ENCODE results near the gene CADM1. TPM values are rescaled to one million over a fixed set of nuclear protein-coding genes. Genes with fewer than 3 reads are reported as not detected.
A peak's percentile ranks its signal among the peaks of the same experiment; 100 is the strongest.

The CADM1 gene
- total RNA-seq, 1 experiment from 2014 or later: 6.7 TPM

DNA sequence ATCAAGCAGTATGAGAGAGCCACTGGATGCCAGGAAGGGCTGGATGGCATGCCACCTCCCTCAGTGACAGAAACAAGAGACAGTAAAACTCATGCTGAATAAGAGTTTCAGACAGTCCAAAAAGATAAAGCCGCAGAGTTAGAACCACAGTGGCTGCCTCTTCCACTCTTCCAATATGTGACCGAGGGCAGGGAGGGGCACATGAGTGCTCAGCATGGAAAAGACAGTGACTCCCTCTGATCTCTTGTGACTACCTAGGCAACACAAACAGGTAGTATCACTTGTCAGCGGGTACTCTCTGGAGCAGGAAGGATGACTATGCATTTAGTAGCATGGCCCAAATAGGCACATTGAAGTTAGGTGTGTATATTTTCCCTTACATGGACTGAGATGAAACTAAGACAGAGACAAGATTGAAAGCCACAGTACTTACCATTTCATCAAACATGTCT lies 295.4 kb downstream of the CADM1 start:
- no peak for DNase-seq (ENCODE audit: low spot score)

DNA sequence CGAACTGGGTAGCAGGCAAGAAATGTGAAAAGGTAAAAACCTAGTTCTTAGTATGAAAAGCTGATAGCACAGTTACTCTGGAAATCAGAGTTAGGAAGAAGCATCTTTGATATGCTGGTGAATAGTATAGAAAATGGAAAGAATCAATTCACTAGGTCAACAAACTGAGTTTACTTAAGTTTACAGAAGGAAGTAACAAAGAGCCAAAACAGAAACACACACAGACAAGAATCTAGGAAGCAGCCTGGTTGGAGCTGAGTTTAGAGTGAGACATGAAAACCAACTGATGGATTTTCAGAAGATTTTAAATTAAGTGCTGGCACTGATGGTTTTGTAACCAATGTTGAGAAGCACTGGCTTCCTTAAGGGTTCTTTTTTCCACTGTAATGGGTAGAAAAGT lies 296.3 kb downstream of the CADM1 start:
- no peak for DNase-seq (ENCODE audit: low spot score)

DNA sequence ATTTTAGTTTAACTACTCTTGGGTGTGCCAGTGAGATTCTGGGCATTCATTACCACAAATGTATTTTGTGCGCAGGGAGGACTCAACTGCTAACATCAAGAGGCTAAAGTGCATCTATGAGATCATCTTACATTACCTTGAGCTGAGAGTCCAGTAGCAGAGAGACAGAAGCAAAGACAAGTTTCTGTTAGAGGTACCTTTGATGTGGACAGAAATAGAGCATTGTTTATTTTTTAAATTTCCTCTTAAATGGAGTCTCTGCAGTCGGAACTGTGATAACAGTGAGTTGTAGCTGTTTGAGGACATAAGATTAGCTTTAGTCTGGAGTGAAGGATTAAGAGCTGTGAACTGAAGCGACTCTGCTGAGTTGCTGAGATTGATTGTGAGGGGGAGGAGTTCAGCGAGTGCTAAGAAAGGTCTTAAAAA lies 297.0 kb downstream of the CADM1 start:
- DNase-seq (ENCODE audit: low spot score): no peak

DNA sequence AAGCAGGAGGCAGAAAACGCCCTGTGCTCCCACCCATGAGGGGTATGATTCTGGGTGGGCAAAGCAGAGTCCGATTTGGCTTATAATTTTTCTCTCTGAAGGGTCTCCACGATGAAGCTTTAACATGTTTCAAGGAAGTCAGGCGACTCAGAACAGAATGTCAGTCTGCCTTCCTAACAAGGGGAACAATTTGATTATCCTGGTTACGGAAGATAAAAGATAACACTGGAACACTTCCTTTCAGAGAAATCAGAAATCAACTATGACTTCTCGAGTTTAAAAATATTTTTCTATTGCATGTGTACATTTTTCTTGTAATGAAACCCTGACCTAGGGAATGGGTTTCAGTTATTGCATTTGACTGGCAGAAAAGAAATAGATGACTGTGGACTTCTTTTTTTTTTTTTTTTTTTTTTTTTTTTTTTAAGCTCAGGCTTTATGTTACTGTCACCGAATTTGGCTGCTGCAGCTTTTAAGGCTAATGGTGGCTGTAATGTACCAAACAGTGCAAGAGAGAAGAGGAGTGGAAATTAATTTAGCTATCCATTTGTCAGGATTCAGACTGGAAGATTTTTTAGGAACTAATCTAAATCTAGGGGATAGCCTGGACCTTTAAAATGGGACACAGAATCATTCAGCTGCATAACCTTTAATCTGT lies 297.7 kb downstream of the CADM1 start:
- no peak for DNase-seq (ENCODE audit: low spot score)

DNA sequence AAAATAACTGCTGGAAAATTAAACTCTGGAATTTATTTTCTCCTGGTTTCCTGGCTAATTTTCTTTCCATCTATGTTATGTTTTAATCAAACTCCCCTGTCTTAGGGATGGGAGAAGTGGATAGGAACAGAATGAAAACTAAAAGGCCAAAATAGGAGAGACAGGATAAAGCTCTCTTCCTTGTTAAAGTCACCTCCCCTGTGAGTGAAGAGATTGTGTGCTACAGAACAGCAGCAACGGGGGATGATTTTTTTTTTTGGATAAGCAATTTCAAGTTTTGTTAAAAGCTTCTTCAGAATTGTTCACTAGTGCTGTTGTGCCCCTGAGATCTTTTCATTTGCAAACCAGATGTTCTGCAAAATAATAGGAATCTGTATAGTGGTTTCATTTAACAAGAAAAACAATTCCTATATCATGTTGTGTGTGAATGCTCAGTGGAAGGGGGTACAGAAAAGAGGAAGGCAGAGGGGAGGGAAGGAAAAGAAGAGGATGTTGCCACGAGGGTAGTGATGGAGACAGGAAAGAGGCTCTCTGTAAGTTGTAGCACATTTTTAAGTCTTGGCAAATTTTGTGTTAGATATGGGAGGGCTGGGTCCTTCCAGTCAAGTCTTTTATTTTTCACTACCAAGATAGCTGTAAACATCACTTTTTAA lies 301.2 kb downstream of the CADM1 start:
- DNase-seq (ENCODE audit: low spot score): no peak

DNA sequence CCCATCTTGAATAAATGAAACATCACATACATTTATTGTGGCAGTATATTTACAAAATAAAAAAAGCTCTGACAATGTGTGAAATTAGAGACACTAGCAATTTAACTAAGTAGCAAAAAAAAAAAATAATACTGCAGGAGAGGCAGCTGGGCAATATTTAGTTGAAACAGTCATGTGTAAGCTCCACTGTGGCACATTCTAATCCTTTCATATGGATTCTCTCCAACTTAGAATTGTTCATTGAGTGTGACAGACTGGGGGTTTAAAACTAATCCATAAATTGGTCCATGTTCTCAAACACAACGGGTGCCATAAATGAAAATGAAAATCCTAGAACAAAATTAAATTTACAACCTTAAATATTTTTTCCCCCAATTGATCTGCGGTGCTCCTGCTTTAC lies 302.1 kb downstream of the CADM1 start:
- no peak for DNase-seq (ENCODE audit: low spot score)

DNA sequence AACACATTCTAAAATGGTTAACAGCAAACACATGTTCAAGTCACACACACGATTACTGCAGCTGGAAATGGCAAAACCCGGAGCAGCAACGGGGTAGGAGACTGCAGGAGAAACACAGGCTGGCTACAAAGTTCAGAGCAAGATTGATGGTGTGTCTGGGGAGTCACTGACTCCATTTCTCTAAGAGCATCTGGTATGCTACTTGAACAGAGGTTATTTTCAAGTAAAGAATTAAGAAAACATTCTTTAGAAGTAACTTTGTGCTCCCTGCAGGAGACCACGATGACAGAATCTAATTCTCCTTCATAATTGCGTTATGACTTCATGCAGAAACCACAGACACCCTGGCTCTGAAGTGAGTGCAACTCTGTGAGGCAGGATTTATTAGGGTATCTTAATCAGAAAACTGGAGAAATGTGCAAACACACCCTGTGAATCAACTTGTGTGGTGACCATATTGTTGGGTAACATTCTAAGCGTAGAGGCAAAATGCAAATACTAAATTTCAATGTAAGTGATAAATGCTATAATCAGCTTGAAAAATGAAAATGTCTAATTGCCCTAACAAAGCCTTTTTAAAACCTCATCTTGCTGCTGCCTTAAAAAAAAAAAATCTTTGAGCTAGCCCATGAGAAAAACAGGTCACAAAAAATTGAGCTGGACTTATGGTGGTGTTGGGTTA lies 303.0 kb downstream of the CADM1 start:
- DNase-seq (ENCODE audit: low spot score): peak; percentile 79

DNA sequence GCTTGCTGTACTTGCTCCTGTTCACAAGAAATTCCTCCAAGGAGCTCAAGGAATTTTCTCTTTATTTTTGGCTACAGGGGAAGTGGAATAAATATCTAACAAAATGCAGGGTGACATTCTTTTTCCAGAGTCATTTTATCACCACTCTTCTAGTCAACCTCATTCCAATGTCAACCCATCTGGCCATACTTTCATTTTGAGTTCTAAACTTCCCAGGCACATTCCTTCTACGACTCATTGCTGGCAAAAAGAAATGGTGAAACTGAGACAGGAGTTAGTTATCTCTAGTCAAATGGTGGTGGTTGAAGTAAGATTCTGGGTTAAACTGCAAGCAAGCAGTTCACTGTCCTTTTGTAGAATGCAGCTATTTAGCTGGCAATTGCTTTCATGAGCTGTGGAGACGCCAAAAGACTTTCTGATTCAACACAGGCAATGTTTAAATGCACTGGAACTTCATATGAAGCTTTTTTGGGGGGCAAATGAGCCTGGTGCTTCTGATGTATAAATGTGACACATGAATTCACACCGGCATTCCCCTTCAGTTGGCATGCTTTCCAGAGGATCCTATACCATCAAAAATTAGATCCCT lies 304.6 kb downstream of the CADM1 start:
- peak; percentile 4 for DNase-seq (ENCODE audit: low spot score)

DNA sequence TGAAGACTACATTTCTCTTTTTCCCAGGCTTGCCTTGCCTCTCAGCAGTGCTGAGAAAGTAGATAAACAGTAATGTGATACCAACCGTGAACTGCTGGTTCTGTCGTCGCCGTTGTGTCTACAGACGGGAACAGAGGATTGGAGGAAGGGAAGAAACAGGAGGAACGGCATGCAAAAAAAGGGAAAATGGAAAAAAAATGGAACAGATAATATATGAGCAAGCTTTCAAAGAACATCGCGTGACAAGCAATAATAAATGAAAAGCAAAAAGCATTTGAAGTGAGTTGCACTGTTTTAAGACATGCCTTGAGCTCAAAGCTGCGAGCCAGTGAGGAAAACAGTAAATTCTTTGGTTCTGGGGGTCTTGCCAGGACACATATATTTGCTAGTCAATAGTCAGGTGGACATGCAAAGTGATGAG lies 305.9 kb downstream of the CADM1 start:
- no peak for DNase-seq (ENCODE audit: low spot score)

DNA sequence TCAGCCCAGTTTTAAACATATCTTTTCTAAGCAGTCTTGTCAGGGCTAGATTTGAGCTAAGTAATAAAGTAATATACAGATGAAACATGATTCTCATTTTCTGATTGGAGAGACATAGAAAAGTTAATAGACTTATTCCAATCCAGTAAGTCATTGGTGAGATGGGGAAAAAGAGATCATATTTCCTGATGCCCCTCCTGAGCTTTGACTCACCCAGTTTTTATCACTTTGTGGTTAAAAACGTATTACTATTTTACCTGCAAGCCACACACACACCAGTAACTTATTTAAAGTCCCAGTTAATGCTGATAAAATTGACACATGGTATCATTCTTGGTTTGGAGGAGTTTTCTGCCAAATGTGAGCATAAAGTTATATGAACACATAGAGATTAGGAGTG lies 306.8 kb downstream of the CADM1 start:
- DNase-seq (ENCODE audit: low spot score): peak; percentile 29

DNA sequence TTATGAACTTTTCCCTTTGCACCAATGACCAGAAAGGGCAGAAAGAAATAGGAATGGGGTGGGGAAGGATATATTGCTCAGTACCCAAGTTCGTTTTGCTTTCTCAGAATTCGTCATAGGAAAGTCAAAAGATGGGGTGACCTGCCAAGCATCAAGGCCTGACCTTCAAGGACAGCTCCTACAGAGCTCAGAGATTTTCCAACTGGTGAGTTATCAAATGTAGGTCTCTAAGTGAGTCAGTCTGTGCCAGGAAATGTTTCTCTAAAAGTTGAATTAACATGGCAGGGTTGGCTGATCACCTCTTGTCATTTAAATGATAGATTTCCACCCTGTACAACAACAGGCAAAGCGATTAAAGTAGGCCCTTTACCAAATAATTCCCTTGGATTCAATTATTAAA lies 307.2 kb downstream of the CADM1 start:
- peak; percentile 3 for DNase-seq (ENCODE audit: low spot score)

DNA sequence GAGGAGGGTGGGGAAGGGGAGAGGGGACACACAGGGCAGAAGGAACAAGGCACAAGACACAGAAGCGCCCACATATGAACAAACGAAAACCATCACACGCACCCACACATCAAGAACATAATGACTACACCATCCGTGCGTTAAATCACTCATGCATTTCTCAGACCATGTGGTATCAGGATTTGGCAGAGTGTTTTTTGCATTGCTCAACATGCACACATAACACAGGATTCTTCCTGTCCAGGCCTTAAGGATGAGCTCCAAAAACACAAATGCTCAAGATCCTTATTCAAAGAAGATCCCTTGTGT lies 309.5 kb downstream of the CADM1 start:
- DNase-seq (ENCODE audit: low spot score): no peak

DNA sequence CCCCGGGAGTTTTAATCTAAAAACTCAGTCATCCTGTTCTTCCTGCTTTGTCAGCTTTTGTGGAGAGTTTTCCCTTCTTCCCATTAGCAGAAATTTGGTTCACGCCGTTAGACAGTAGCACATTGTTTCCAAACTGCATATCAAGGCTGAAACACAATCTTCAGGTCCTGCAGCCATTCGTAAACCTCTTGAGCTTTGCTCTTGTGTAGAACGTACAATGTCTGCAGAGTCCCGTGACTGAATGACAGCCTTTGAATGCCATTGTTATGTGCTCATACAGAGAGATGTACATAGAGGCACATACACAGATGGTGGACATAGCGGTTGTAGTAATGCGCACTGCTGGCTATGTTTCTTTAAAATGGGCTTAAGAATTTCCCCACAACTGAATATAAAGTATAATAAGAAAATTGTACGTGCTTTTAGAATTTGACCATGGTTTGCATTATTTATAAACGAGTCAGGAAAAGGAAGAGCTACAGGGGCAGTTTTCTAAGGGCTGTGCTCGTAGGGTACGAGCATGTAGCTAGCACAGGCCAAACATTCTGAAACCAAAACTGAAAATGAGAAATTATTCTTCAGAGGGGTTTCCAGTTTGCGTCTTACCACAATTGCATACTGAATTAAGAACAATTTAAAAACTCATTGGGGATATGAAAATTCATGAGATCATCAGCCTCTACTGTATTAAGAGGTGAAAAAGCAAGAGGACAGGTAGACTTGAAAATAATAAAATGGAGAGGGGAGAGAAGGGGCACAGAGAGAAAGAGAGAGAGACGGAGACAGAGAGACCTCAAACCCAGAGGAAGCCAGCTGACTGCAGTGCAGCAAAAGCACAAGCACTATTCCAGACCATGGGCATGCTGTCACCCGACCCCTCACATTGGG lies 310.1 kb downstream of the CADM1 start:
- DNase-seq (ENCODE audit: low spot score): no peak

DNA sequence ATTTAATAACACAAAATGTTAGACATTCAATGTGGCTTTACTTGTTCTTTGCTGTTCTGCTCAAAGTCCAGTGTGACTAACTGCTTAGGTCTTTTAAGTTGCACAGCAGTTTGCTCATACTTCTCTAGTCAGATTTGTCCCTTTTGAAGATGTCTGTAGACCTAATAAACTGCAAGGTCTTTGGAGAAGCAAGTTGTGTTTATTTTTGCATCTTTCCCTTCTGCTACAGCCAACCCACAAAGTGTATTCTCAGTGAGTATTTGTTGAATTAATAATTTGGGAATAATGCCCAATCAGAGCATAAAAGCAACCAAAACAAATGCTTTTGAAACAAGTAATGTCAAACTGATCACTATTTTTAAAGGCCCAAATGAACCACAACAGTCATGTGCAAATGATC lies 312.5 kb downstream of the CADM1 start:
- no peak for DNase-seq (ENCODE audit: low spot score)

DNA sequence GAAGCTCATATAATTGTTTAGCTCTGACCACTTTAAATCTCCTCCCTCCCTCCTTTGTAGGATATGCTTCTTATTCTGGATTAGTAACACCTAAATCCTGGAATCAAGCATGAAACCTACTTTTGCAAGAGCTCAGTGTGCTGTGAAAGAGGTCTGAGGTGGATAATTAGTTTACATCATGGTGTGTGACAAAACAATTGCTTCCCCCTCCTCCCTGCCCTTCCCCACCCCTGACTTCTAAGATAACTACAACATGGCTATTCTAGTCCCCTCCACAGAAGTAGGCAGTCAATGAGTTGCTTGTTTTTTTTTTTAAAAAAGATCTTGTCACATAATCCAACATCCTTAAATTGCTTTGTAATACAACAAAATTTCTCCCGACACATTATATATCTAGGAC lies 314.0 kb downstream of the CADM1 start:
- DNase-seq (ENCODE audit: low spot score): no peak

DNA sequence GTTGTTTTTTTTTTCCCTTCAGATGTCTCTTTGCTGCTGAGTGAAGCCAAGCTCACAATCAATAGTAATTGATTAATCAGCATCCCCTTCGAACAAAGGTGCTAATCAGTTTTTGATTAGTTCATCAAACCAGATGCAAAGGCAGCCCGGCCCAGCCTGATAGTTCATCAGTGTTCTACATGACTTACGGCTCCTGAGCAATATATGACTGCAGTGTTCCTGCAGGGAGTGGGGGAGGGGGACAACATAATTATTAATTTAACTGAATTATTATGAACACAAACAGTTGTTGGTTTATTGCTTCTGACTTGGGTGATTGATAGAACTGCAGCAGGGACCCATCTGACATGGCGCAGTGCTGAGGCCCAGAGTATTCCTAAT lies 315.3 kb downstream of the CADM1 start:
- no peak for DNase-seq (ENCODE audit: low spot score)

DNA sequence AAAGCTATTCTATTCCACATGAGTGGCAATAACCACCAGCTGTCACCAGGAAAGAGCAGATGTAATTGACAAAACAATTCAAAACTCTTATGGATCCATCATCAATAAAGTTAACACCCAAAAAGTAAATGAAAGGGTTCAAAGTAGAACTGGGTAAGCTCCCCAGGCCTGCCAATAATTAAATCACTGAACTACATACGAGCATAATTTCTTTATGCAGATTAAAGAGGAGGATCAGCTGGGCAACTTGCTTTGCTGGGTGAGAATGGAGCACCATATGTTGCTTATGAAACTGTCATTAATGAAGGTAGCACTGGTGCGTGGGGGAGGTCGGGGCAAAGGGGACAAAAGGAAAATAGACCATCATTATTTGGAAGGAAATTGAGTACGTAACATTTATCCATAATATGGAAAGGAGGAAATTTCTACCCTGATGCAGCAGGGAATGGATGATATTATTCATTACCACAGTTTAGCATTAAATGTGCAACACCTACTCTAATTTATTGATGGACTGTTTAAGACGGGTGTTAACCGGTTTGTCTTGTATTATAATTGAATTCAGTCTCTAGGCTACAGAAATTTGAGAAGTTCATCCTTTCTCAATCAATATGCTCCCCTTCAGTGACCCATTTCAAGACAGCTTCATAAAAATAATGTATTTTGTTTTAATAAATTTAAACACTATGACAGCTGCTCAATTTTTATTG lies 315.9 kb downstream of the CADM1 start:
- DNase-seq (ENCODE audit: low spot score): no peak

DNA sequence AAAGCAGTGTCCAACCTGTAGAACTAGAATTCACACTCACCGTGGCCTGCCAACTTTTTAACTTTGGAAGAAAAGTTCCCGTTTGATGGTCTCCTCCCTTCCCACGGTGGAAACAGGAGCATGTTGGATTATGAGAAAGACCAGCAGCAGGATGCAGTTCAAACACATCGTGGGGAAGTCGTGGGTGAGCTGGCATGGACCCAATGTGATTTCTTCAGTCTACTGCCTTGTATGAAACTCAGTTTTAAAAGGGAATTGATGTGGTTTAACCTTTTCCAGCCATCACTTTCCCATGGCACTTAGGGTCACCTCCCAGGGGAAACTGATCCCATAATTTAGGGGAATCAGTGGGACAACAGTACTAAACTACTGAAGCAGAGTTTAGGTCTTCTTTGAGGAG lies 318.3 kb downstream of the CADM1 start:
- no peak for DNase-seq (ENCODE audit: low spot score)

DNA sequence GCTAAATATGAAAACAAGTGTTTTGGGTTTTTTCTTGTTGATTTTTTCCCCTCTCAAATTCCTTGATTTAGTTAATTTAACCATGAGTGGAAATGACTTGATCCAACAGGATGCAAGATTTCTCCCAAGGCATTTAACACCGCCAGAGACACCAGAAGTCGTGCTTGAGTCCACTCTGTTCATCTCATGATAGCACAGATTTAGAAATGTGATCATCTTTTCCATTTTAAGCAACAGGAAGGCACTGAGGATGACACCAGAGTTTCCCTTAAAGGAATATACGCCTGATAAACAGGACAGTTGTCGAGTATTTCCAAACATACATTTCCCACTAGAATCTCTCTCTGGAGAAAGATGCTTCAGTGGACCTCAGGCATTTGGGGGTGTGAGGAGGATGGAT lies 318.7 kb downstream of the CADM1 start:
- no peak for DNase-seq (ENCODE audit: low spot score)

DNA sequence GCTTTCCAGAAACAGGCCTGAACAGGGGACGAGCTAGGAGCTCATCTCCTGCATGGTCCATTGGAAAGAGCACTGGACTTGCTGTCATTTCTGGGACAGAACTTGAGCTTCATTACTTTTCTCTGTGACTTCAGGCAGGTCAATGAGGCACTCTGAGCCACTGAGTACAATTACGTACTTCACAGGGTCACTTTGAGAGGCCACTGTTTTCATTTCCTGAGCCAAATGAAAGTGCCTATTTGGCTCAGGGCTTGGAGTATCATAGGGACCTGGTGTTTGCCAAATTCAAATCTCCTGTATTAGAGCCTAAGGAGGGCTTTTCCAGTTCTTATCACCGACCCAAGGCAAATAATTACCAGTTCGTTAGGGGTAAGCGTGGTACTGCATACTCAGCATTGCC lies 319.3 kb downstream of the CADM1 start:
- no peak for DNase-seq (ENCODE audit: low spot score)

DNA sequence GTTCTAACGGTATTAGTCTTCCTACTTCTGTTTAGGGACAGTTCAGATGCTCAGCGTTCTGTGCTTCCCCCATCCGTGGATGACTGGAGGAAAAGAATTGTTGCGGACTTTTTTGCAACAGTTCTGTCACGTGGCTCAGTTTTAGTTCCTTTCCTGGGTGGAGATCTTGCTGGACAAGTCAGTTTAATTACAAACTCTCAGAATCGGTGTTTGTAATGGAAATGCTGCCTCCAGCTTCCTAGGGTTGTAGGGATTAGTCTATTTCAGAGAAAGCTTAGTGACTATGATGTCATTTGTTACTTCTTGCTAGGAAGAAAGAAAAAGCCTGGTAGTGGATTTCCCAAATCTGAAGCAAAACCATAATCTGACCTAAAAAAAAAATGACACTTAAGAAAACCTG lies 320.4 kb downstream of the CADM1 start:
- DNase-seq (ENCODE audit: low spot score): no peak

All from A172 (cell line).